Measurements from ENCODE around the gene POLE. TPM values are rescaled to one million over a fixed set of nuclear protein-coding genes. Genes with fewer than 3 reads are reported as not detected.

Gene POLE
- polyA plus RNA-seq, 1 of the 3 experiments (the other 2 are of a cell fraction) = 20.1 TPM

- Histone ChIP-seq H3F3A (replicated peaks; ENCODE audit: insufficient read depth) (peaks cover 25% of the 10 kb centered on the region), H3K4me3 (ENCODE audit: low read depth in 2 of 2, low read length in 1 of 2) (no peak overlapping the region), H3K79me2 (ENCODE audit: insufficient read depth) (peaks cover 37% of the 10 kb centered on the region; the same call in 1 of the 2 replicates), H3K9me3 (no peaks in the 10 kb centered on the region), H3K36me3 (replicated peaks in 1 of 2; ENCODE audit: control insufficient read depth in 1 of 2, insufficient read depth in 2 of 2, low read length in 1 of 2) (peaks cover 62 to 66% of the 10 kb centered on the region in 2 experiments), H3K9ac (no peak overlapping the region), H3K4me1 (ENCODE audit: control insufficient read depth in 1 of 2, insufficient read depth in 2 of 2, low read depth in 1 of 2, low read length in 1 of 2) (no peaks in the 10 kb centered on the region), H3K4me2 (no peak overlapping the region), H3K27ac (ENCODE audit: low read depth in 2 of 2, low read length in 1 of 2) (no peak overlapping the region), H4K20me1 (ENCODE audit: insufficient read depth) (peaks cover 24% of the 10 kb centered on the region), H3K9me2 (no peaks in the 10 kb centered on the region), H3K27me3 (ENCODE audit: insufficient read depth) (no peaks in the 10 kb centered on the region), H2AFZ (ENCODE audit: low read depth) (no peak overlapping the region)
- POLR2A ChIA-PET = no interaction called here
- no peak for DNase-seq
- 87% methylated on average over 13 of the region's 30 CpGs for WGBS (ENCODE audit: low lambda C conversion rate)
- no peak for TF ChIP-seq CHD2 (IDR thresholded peaks at IDR 0.05; ENCODE audit: low read length, partially characterized antibody)
- CTCF ChIA-PET = no interaction called here
Observed at GRCh38 chr12:132724506-132725241, 37.5 kb upstream of the POLE start.

- no peaks in the 10 kb centered on the region for H3K9me3 ChIP-seq
- H2AFZ ChIP-seq (ENCODE audit: low read depth) = no peak overlapping the region
- peaks cover 30% of the 10 kb centered on the region for H4K20me1 ChIP-seq (ENCODE audit: insufficient read depth)
- ChIA-PET POLR2A (no interaction called here), CTCF (no interaction called here)
- no peaks in the 10 kb centered on the region for H3K27me3 ChIP-seq (ENCODE audit: insufficient read depth)
- H3K4me3 ChIP-seq (ENCODE audit: low read depth in 2 of 2, low read length in 1 of 2) = no peak overlapping the region
- DNase-seq = no peak
- no peaks in the 10 kb centered on the region for H3K9me2 ChIP-seq
- H3K9ac ChIP-seq = no peak overlapping the region
- H3K27ac ChIP-seq (ENCODE audit: low read depth in 2 of 2, low read length in 1 of 2) = peak overlapping the region in 1 of 2 experiments; percentile 35; a peak in 1 of 4 replicates
- no peak overlapping the region for H3K4me2 ChIP-seq
- H3K79me2 ChIP-seq (ENCODE audit: insufficient read depth) = peaks cover 35% of the 10 kb centered on the region; the same call in 1 of the 2 replicates
- H3F3A ChIP-seq (replicated peaks; ENCODE audit: insufficient read depth) = peaks cover 25% of the 10 kb centered on the region
- no peak for TF ChIP-seq ELF1 (IDR thresholded peaks at IDR 0.05)
- TF ChIP-seq FOSL2 (IDR thresholded peaks at IDR 0.05; ENCODE audit: borderline replicate concordance, low read depth) = no peak
- no peak for TF ChIP-seq TCF12 (IDR thresholded peaks at IDR 0.05)
- no peak for TF ChIP-seq EZH2phosphoT487 (IDR thresholded peaks at IDR 0.05; ENCODE audit: borderline replicate concordance, low read depth)
- TF ChIP-seq NRF1 (IDR thresholded peaks at IDR 0.05; ENCODE audit: low read depth, low read length) = no peak
- TF ChIP-seq REST (IDR thresholded peaks at IDR 0.05; ENCODE audit: low read depth, low read length) = no peak
- TF ChIP-seq RAD21 (IDR thresholded peaks at IDR 0.05; ENCODE audit: low read length) = no peak
- no peak for TF ChIP-seq RXRA (IDR thresholded peaks at IDR 0.05; ENCODE audit: borderline replicate concordance, low read depth)
- no peak for TF ChIP-seq SMC3 (IDR thresholded peaks at IDR 0.05; ENCODE audit: low read depth, low read length)
- no peak for TF ChIP-seq SIN3A (IDR thresholded peaks at IDR 0.05; ENCODE audit: borderline replicate concordance, low read depth, low read length)
- TF ChIP-seq, protein P1, sequence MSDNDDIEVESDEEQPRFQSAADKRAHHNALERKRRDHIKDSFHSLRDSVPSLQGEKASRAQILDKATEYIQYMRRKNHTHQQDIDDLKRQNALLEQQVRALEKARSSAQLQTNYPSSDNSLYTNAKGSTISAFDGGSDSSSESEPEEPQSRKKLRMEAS (IDR thresholded peaks at IDR 0.05; ENCODE audit: low read depth) = no peak
- TF ChIP-seq, protein P2, sequence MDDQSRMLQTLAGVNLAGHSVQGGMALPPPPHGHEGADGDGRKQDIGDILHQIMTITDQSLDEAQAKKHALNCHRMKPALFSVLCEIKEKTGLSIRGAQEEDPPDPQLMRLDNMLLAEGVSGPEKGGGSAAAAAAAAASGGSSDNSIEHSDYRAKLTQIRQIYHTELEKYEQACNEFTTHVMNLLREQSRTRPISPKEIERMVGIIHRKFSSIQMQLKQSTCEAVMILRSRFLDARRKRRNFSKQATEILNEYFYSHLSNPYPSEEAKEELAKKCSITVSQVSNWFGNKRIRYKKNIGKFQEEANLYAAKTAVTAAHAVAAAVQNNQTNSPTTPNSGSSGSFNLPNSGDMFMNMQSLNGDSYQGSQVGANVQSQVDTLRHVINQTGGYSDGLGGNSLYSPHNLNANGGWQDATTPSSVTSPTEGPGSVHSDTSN (IDR thresholded peaks at IDR 0.05) = no peak
- no peak for TF ChIP-seq POLR2AphosphoS5 (IDR thresholded peaks at IDR 0.05; ENCODE audit: low read depth, low read length)
- 87% methylated on average over 2 of the region's 2 CpGs for WGBS (ENCODE audit: low lambda C conversion rate)
- H3K4me1 ChIP-seq (ENCODE audit: control insufficient read depth in 1 of 2, insufficient read depth in 2 of 2, low read depth in 1 of 2, low read length in 1 of 2) = no peaks in the 10 kb centered on the region
- peaks cover 59 to 73% of the 10 kb centered on the region in 2 experiments for H3K36me3 ChIP-seq (replicated peaks in 1 of 2; ENCODE audit: control insufficient read depth in 1 of 2, insufficient read depth in 2 of 2, low read length in 1 of 2)
Observed at GRCh38 chr12:132723764-132724140, 36.6 kb upstream of the POLE start.

All from SK-N-SH (cell line).